Dendritic cell treated with granulocyte-macrophage colony-stimulating factor and Interleukin-4, amounts not matched to agents 40 ng/mL and 50 ng/mL, for 4 days (primary cell): ENCODE results near the gene PFKP.
"Not testable (repeated sequence)": the region's sequence is repeated elsewhere in the genome, so short reads cannot be mapped to it uniquely, and the experiment has no call there.

Source experiments
- H3K27ac Mint-ChIP-seq: one replicate; pipeline ENCODE4 v1.8.0; 2022; ENCODE audit warnings: mild to moderate bottlenecking, mixed read lengths
- H3K27me3 Mint-ChIP-seq: one replicate; pipeline ENCODE4 v1.8.0; 2022; ENCODE audit warnings: mild to moderate bottlenecking, mixed read lengths
- H3K36me3 Mint-ChIP-seq: one replicate; pipeline ENCODE4 v1.8.0; 2022; ENCODE audit warnings: low read depth, mixed read lengths
- H3K4me1 Mint-ChIP-seq: one replicate; pipeline ENCODE4 v1.8.0; 2022; ENCODE audit warnings: low read depth, mixed read lengths
- H3K4me3 Mint-ChIP-seq: one replicate; pipeline ENCODE4 v1.8.0; 2022; ENCODE audit warnings: mild to moderate bottlenecking, moderate library complexity, mixed read lengths
- H3K9me3 Mint-ChIP-seq: one replicate; pipeline ENCODE4 v1.8.0; 2022; ENCODE audit warnings: mixed read lengths
- intact Hi-C: fragments of 100-400 bp; cut with micrococcal nuclease; formaldehyde crosslinking; loops from one replicate; pipeline ENCODE4 v1.15.0; 2022

PFKP gene

DNA sequence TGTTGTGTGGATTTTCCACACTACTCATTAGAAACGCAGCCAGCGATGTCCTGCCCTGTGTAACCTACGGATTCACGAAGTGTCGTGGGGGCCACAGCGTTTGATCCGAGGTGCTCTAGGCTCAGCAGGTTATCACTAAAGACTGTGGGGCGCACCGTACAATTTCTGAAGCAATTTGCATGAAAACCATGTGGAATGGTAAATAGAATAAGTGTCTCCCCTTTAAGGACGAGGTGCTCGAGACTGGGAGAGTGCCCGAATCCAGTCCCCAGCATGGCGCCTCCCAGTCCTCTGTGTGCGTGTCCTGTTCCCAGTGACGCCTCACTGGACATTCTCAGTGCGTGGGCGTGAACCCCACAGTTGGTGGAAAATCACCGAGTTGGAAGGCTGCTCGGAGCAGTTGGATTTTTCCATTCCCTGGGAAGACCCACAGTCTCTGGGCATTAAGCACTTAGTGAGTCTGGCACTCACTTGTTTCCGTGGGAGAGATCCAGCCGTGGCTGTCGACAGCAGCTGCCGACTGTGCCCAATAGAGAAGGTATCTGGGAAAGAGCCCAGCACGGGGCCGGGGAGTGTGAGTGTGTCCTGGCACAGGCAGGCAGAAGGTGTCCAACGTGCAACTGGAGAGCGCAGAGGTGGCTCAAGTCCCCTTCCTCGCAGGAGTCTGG lies 37.0 kb downstream of the PFKP start:
- intact Hi-C loops, result no loop called here
- Mint-ChIP-seq H3K36me3 (peaks cover 98% of the 10 kb centered on the region), H3K9me3 (no peaks in the 10 kb centered on the region), H3K4me3 (no peak overlapping the region), H3K27me3 (no peaks in the 10 kb centered on the region), H3K4me1 (peaks cover 6% of the 10 kb centered on the region), H3K27ac (no peak overlapping the region)

DNA sequence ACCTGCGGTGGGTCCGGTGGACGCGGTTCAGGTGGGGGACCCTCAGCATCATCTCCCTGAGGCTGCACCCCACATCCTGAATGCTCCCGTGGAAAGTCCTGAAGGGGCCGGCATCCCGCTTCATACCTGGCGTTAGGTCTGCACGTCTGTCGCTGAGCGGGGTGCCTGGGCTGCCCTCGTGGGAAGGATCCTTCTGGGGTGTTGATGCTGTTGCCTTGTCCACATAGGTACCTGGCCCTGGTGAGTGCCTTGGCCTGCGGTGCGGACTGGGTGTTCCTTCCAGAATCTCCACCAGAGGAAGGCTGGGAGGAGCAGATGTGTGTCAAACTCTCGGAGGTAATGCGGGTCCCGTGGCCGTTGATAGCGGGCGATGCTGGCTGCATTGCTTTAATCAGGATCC lies 37.8 kb downstream of the PFKP start:
- no peaks in the 10 kb centered on the region for H3K27me3 Mint-ChIP-seq
- no peaks in the 10 kb centered on the region for H3K9me3 Mint-ChIP-seq
- no peak overlapping the region for H3K4me3 Mint-ChIP-seq
- H3K36me3 Mint-ChIP-seq, result peaks cover 98% of the 10 kb centered on the region
- intact Hi-C loops, result no loop called here
- no peaks in the 10 kb centered on the region for H3K4me1 Mint-ChIP-seq
- H3K27ac Mint-ChIP-seq, result no peak overlapping the region

DNA sequence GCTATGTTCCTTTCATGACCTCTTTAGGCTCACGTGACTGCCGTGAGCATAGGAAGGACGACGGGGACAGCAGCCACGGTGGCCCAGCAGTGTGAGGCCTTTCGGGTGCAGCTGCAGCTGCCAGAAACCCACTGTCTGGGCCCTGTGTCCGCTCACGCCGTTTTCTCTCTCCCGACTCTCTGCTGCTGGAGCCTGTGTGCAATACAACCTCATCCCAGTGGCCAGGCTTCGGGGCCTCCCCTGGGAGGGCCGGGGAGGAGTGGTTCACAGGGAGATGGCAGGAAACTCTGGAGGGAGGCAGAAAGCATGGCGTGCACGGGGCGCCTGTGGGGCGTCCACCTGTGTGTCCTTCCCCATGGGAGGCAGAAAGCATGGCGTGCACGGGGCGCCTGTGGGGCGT lies 38.6 kb downstream of the PFKP start:
- Mint-ChIP-seq H3K4me1 (no peaks in the 10 kb centered on the region), H3K9me3 (no peaks in the 10 kb centered on the region), H3K36me3 (peaks cover 98% of the 10 kb centered on the region), H3K27me3 (no peaks in the 10 kb centered on the region), H3K27ac (no peak overlapping the region), H3K4me3 (no peak overlapping the region)
- intact Hi-C loops, result no loop called here

GRCh38 chr10:3106328-3106727 lies 39.0 kb downstream of the PFKP start:
- peaks cover 98% of the 10 kb centered on the region for H3K36me3 Mint-ChIP-seq
- H3K27ac Mint-ChIP-seq, H3K4me3 Mint-ChIP-seq, H3K4me1 Mint-ChIP-seq, intact Hi-C loops, H3K27me3 Mint-ChIP-seq, H3K9me3 Mint-ChIP-seq: not testable (repeated sequence)

- H3K9me3 Mint-ChIP-seq, result no peaks in the 10 kb centered on the region
- H3K4me3 Mint-ChIP-seq, result no peak overlapping the region
- H3K36me3 Mint-ChIP-seq, result peaks cover 98% of the 10 kb centered on the region
- intact Hi-C loops, result no loop called here
- H3K4me1 Mint-ChIP-seq, result no peaks in the 10 kb centered on the region
- no peaks in the 10 kb centered on the region for H3K27me3 Mint-ChIP-seq
- H3K27ac Mint-ChIP-seq, result no peak overlapping the region
Measured at GRCh38 chr10:3106928-3107425, 39.6 kb downstream of the PFKP start.

DNA sequence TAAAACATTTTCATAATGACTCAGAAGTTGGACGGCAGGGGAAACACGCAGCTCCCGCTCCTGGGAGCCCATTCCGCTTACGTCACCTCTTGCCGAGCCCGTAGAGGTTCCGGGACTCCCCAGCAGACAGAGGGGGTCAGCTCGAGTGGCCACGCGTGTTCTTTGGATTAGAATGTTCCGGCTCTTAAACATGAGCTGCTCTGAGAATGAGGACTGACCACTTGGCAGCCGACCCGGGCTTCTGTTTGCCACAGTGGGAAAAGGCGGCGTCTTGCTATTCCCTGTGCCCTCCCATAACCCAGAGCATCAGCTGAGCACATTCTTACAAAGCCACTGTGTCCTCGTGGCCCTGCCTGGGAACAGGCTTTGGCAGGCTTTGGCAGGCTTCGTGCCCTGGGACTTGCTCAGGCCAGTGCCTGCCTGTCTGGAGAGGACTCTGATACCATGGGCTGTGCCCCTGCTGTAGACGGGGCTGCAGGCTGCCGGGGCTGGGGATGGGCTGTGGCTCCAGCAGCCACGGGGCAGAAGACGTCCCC lies 40.1 kb downstream of the PFKP start:
- Mint-ChIP-seq H3K4me1 (no peaks in the 10 kb centered on the region), H3K9me3 (no peaks in the 10 kb centered on the region), H3K27ac (no peak overlapping the region), H3K36me3 (peaks cover 98% of the 10 kb centered on the region), H3K27me3 (no peaks in the 10 kb centered on the region), H3K4me3 (no peak overlapping the region)
- intact Hi-C loops, result no loop called here

GRCh38 chr10:3108033-3108432 lies 40.7 kb downstream of the PFKP start:
- intact Hi-C loops, result no loop called here
- H3K36me3 Mint-ChIP-seq, result peaks cover 98% of the 10 kb centered on the region
- no peaks in the 10 kb centered on the region for H3K27me3 Mint-ChIP-seq
- H3K9me3 Mint-ChIP-seq, result no peaks in the 10 kb centered on the region
- H3K4me1 Mint-ChIP-seq, result no peaks in the 10 kb centered on the region
- H3K27ac Mint-ChIP-seq, result no peak overlapping the region
- H3K4me3 Mint-ChIP-seq, result no peak overlapping the region

DNA sequence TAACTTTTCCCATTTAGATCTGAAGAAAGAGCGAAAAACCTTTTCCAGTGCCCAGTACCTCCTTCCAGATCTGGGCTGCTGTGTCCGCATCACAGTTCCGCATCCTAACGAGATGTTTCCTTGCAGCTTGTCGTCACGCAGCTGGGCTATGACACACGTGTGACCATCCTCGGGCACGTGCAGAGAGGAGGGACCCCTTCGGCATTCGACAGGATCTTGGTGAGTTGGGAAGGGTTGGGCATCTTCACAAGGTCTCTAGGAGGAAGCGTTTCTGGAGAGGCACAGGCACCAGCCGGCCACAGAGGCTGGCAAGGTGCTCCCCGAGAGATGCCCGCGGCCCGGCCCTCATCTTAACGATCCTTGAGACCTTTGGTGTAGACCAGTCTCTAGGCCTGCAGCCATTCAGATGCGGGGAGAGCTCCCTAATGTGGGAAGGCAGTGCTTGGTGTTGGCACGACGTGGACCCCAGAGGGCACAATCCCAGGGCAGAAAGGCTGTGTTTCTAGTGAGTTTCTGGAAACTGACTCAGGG lies 41.3 kb downstream of the PFKP start:
- no peak overlapping the region for H3K27ac Mint-ChIP-seq
- no peaks in the 10 kb centered on the region for H3K4me1 Mint-ChIP-seq
- intact Hi-C loops, result no loop called here

GRCh38 chr10:3109196-3109595 lies 41.8 kb downstream of the PFKP start:
- H3K4me1 Mint-ChIP-seq, result no peaks in the 10 kb centered on the region
- H3K9me3 Mint-ChIP-seq, result no peaks in the 10 kb centered on the region
- H3K36me3 Mint-ChIP-seq, result peaks cover 98% of the 10 kb centered on the region
- H3K27me3 Mint-ChIP-seq, result no peaks in the 10 kb centered on the region
- no peak overlapping the region for H3K27ac Mint-ChIP-seq
- intact Hi-C loops, result no loop called here
- H3K4me3 Mint-ChIP-seq, result no peak overlapping the region

More for the DNA sequence above, 41.3 kb downstream of the PFKP start:
- Mint-ChIP-seq H3K36me3 (peaks cover 98% of the 10 kb centered on the region), H3K9me3 (no peaks in the 10 kb centered on the region), H3K4me3 (no peak overlapping the region), H3K27me3 (no peaks in the 10 kb centered on the region)

- no peaks in the 10 kb centered on the region for H3K4me1 Mint-ChIP-seq
- no peaks in the 10 kb centered on the region for H3K27me3 Mint-ChIP-seq
- H3K27ac Mint-ChIP-seq, result no peak overlapping the region
- no peak overlapping the region for H3K4me3 Mint-ChIP-seq
- H3K9me3 Mint-ChIP-seq, result no peaks in the 10 kb centered on the region
- peaks cover 98% of the 10 kb centered on the region for H3K36me3 Mint-ChIP-seq
- intact Hi-C loops, result no loop called here
Measured at GRCh38 chr10:3109633-3110032, 42.3 kb downstream of the PFKP start.

DNA sequence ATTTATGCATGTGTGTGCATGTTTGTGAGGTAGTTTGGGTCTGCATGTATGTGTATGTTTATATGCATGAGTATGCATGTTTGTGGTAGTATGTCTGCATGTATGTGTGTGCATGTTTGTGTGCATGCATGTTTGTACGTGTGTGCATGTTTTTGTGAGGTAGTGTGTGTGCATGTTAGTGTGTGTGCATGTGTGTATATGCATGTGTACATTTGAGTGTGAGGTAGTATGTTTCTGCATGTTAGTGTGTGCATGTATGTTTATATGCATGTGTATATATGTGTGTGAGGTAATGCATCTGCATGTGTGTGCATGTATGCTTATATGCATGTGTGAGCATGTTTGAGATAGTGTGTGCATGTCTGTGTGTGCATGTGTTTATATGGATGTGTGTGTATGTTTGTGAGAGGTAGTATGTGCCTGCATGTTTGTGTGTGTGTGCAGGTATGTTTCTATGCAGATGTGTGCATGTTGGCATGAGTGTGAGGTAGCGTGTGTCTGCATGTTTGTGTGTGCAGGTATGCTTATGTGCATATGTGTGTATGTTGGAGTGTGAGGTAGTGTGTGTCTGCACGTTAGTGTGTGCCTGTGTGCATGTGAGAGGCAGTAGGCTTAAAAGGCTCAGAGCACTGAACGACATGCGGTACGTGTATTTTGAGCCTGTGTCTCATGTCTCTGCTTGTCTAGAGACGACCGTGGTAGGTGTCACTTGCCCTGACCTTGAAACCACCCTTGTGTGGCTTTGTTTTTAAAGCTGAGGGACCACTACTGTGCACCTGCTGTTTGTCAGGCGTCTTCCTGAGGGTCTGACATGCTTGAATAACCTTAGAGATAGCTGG lies 43.7 kb downstream of the PFKP start:
- Mint-ChIP-seq H3K27me3 (no peaks in the 10 kb centered on the region), H3K27ac (no peak overlapping the region), H3K4me1 (no peaks in the 10 kb centered on the region), H3K9me3 (no peaks in the 10 kb centered on the region), H3K4me3 (no peak overlapping the region), H3K36me3 (peaks cover 98% of the 10 kb centered on the region)
- intact Hi-C loops, result no loop called here

GRCh38 chr10:3111621-3112163 lies 44.3 kb downstream of the PFKP start:
- Mint-ChIP-seq H3K27ac (no peak overlapping the region), H3K36me3 (peaks cover 100% of the 10 kb centered on the region), H3K27me3 (no peaks in the 10 kb centered on the region), H3K9me3 (no peaks in the 10 kb centered on the region), H3K4me3 (no peak overlapping the region), H3K4me1 (no peaks in the 10 kb centered on the region)
- intact Hi-C loops, result no loop called here

DNA sequence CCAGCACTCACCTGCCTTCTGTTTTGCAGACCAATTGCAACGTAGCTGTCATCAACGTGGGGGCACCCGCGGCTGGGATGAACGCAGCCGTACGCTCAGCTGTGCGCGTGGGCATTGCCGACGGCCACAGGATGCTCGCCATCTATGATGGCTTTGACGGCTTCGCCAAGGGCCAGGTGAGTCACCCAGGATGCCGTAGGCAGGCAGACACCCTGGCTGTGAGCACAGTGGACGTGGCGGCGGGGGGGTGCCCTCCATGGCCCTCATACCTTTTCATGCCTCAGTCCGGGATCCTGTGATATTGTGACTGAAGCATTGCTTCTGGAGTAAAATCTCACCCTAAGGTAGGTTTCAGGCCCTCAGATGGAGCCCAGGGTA lies 46.0 kb downstream of the PFKP start:
- Mint-ChIP-seq H3K36me3 (peaks cover 100% of the 10 kb centered on the region), H3K4me1 (no peaks in the 10 kb centered on the region), H3K27ac (no peak overlapping the region), H3K4me3 (no peak overlapping the region), H3K9me3 (no peaks in the 10 kb centered on the region), H3K27me3 (no peaks in the 10 kb centered on the region)
- intact Hi-C loops, result no loop called here

DNA sequence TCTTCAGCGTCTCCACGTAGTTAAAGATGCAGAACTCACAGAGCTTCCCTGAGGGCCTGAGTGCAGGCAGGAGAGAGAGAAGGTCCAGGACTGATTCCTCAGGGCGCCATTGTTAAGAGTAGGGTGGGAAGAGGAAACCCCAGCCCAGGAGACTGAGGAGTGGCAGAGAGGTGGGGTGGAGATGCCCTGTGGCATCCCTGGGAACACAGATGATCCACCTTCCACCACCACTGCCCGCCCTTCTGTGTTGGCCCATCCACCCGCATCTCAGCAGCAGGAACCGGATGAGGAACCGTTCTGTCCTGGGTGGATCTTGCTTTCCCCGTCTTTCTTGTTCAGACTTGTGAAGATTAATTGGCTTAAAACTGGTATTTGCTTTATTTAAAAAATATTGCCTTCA lies 48.3 kb downstream of the PFKP start:
- H3K27ac Mint-ChIP-seq, result no peak overlapping the region
- H3K27me3 Mint-ChIP-seq, result no peaks in the 10 kb centered on the region
- no peaks in the 10 kb centered on the region for H3K9me3 Mint-ChIP-seq
- H3K4me1 Mint-ChIP-seq, result no peaks in the 10 kb centered on the region
- no peak overlapping the region for H3K4me3 Mint-ChIP-seq
- intact Hi-C loops, result no loop called here
- H3K36me3 Mint-ChIP-seq, result peaks cover 100% of the 10 kb centered on the region
